Transverse colon (tissue), 4 donors: ENCODE measurements around the gene SLC35F2.

ENCODE experiments used
- CTCF ChIP-seq, 5 experiments: fragments of 200-600 bp in 3 of 5; fragments of 450-650 bp in 2 of 5; sonication (generic) in 3 of 5; IDR thresholded peaks; 1 replicate in 2 of 5; 2 replicates in 3 of 5; pipeline ENCODE4 v1.5.1; 2016 to 2017; ENCODE audit warnings: antibody characterized with exemption in 5 of 5, inconsistent platforms in 3 of 5, mild to moderate bottlenecking in 2 of 5, moderate library complexity in 1 of 5
- EP300 ChIP-seq: sonication (generic); formaldehyde crosslinking; IDR thresholded peaks from one replicate; pipeline ENCODE4 v1.6.1; 2017; ENCODE audit warnings: antibody characterized with exemption, low read depth
- POLR2AphosphoS5 ChIP-seq, 3 donors: sonication (generic); formaldehyde crosslinking; IDR thresholded peaks; one replicate each; pipeline ENCODE4 v1.6.1; 2016; ENCODE audit warnings: antibody characterized with exemption in 3 of 3

DNA sequence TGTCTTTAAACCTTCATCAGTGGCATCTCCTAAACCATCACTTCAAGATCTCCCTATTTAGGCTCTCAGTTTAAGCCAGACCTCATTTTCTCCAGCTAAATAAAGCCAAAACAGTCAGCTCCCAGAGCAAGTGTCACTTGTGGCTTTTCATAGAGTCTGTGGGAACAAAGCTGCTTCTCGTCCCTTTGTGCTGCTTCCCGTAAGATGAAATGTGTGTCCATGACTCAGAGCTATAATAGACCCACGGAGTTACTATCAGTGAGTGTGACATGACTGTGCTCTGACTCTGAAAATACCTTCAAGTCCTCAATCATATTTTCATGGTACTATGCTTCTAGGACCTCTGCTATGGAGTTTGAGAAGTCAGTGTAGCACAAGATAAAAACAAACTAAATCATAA is 89.4 kb downstream of the SLC35F2 start:
- TF ChIP-seq EP300: no peak
- TF ChIP-seq CTCF (IDR thresholded peaks at IDR 0.05): no peak
- TF ChIP-seq POLR2AphosphoS5 (IDR thresholded peaks at IDR 0.05): no peak
